Measurements from ENCODE around the gene SERPINE2. TPM values are rescaled to one million over a fixed set of nuclear protein-coding genes. Genes with fewer than 3 reads are reported as not detected.

SERPINE2 gene, protein sequence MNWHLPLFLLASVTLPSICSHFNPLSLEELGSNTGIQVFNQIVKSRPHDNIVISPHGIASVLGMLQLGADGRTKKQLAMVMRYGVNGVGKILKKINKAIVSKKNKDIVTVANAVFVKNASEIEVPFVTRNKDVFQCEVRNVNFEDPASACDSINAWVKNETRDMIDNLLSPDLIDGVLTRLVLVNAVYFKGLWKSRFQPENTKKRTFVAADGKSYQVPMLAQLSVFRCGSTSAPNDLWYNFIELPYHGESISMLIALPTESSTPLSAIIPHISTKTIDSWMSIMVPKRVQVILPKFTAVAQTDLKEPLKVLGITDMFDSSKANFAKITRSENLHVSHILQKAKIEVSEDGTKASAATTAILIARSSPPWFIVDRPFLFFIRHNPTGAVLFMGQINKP
- 1,385 and 2,341 TPM in 2 replicates for total RNA-seq

DNA sequence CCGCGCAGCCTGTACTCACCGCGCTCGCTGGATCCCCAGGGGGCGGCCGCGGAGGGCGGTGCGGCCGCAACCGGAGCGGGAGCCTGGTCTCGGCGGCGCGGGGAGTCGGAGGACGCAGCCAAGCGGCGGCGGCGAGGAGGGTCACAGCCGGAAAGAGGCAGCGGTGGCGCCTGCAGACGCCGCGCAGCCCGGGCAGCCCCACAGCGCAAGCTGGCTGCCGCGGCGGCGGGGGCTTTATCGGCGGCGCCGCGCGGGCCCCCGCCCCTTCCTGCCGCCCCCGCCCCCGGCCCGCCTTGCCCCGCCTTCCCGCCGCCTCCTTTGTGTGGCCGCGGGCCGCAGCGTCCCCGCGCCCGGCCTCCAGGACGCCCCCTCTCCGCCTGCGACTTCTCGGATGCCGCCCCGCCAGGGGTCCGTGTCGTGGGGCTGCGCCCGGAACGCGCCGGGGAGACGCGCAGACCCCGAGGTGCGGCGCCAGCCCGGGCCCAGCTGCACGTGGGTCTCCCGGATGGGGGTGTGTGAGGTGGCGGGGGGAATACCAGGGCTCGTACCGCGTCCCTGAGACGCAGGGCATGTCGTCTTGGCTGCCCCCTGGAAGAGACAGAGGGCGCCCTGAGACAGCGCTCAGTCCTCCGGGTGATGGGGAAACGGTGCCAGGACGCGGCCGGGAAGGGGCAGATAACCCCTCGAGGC lies at the start of gene SERPINE2:
SERPINE2 (minus strand) TSS at position 207 of the 690 bp plus-strand sequence. CDS start 37,386 bp downstream, outside the sequence.

DNA sequence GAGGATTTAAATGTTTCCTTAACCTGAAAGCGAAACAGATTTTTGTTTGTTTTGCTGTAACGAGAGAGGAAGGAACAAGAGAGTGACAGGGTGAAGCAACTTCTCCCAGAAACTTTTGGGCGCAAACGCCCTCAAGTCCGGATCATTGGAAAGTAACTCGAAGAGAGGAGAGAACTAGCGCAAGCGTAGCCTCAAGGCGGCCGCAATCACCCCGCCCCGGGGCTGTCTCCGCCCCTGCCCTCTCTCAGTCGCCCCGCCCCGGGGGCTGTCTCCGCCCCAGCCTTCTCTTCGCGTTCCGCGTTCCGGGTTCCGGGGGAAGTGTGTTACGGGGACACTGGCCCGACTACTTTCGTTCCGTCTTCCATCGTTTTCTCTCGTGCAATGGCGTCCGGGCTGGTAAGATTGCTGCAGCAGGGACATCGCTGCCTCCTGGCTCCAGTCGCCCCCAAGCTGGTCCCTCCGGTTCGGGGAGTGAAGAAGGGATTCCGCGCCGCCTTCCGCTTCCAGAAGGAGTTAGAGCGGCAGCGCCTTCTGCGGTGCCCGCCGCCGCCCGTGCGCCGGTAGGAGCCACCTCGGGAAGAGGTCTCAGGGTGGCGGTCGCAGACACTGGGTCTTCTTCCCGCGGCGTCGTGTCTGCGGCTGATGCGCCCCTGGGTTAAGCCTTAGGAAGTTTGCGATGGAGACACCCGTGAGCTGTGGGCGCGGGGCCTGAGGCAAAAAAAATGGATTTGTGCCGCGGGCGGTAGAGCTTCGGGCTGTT lies 81.8 kb downstream of the SERPINE2 start, which contains the start of gene MRPL44:
MRPL44 (plus strand) TSS at position 372 of the 760 bp plus-strand sequence; CDS start at position 382, 10 bp downstream.

GRCh38 chr2:223944703-223945531 lies 94.2 kb downstream of the SERPINE2 start, which contains the start of gene WDFY1:
Gene WDFY1 (minus strand): TSS chr2:223945335. CDS start chr2:223945284, 51 bp downstream.

Other genes with a start within 250 kb of the SERPINE2 start
- gene AP1S3, start 201.7 kb downstream of the SERPINE2 start, total RNA-seq: 8.0 and 12.6 TPM in 2 replicates
- gene WDFY1, start 94.0 kb downstream of the SERPINE2 start, total RNA-seq: 99.2 and 128 TPM in 2 replicates
- 23.2 and 23.4 TPM in 2 replicates for gene MRPL44, start 81.8 kb downstream of the SERPINE2 start, total RNA-seq

All from smooth muscle cell of the umbilical artery (primary cell).